NCI-H1092 (cell line): ENCODE measurements around the gene TRIM31.
A peak's percentile ranks its signal among the peaks of the same experiment; 100 is the strongest.
"Not testable (repeated sequence)": the region's sequence is repeated elsewhere in the genome, so short reads cannot be mapped to it uniquely, and the experiment has no call there.

Experiments used
- DNase-seq: peaks from one replicate; lab custom pipeline; 2025; lab: John Stamatoyannopoulos, UW

Gene TRIM31

GRCh38 chr6:30149234-30149633, 36.3 kb upstream of the TRIM31 start:
- DNase-seq: no peak

GRCh38 chr6:30147096-30147495, 34.2 kb upstream of the TRIM31 start:
- no peak for DNase-seq

GRCh38 chr6:30145818-30146217, 32.9 kb upstream of the TRIM31 start:
- DNase-seq: no peak

GRCh38 chr6:30144811-30145210, 31.9 kb upstream of the TRIM31 start:
- DNase-seq: no peak

- DNase-seq: no peak
Measured at GRCh38 chr6:30143780-30144179, 30.9 kb upstream of the TRIM31 start.

- DNase-seq: no peak
Measured at GRCh38 chr6:30142665-30143064, 29.8 kb upstream of the TRIM31 start.

- not testable (repeated sequence) for DNase-seq
Measured at GRCh38 chr6:30140240-30140639, 27.4 kb upstream of the TRIM31 start.

- DNase-seq: no peak
Measured at GRCh38 chr6:30136570-30137286, 23.8 kb upstream of the TRIM31 start.

GRCh38 chr6:30135757-30136156, 22.9 kb upstream of the TRIM31 start, which contains the start of gene TRIM40:
Gene TRIM40, plus strand, starts transcription at chr6:30136140. Its CDS starts 897 bp downstream, at chr6:30137037.
- no peak for DNase-seq

- DNase-seq: no peak
Measured at GRCh38 chr6:30135147-30135546, 22.3 kb upstream of the TRIM31 start.

- no peak for DNase-seq
Measured at GRCh38 chr6:30131947-30132497, 19.1 kb upstream of the TRIM31 start.

- DNase-seq: peak; percentile 43
Measured at GRCh38 chr6:30130887-30131862, 18.3 kb upstream of the TRIM31 start.

GRCh38 chr6:30130179-30130679, 17.3 kb upstream of the TRIM31 start:
- no peak for DNase-seq

GRCh38 chr6:30129265-30130178, 16.6 kb upstream of the TRIM31 start:
- no peak for DNase-seq

- no peak for DNase-seq
Measured at GRCh38 chr6:30127238-30128093, 14.6 kb upstream of the TRIM31 start.

GRCh38 chr6:30122515-30122914, 9.6 kb upstream of the TRIM31 start:
- no peak for DNase-seq

GRCh38 chr6:30121446-30122366, 8.8 kb upstream of the TRIM31 start:
- no peak for DNase-seq

GRCh38 chr6:30118691-30119090, 5.8 kb upstream of the TRIM31 start:
- not testable (repeated sequence) for DNase-seq

- DNase-seq: no peak
Measured at GRCh38 chr6:30116724-30117123, 3.8 kb upstream of the TRIM31 start.
